Measurements from ENCODE around the gene CFAP221. TPM values are rescaled to one million over a fixed set of nuclear protein-coding genes. Genes with fewer than 3 reads are reported as not detected.

The CFAP221 gene
- total and polyA plus RNA-seq, 10 of the 15 experiments (the other 5 are each of a cell fraction or from before 2014, with no cell fraction given), result not detected

GRCh38 chr2:119641562-119642258 is 97.5 kb downstream of the CFAP221 start:
- Histone ChIP-seq H3K4me1 (ENCODE audit: control insufficient read depth, insufficient read depth, low read length) (no peaks in the 10 kb centered on the region), H3K4me2 (ENCODE audit: control insufficient read depth, insufficient read depth) (no peak overlapping the region), H2AFZ (ENCODE audit: control insufficient read depth, low read depth, low read length) (no peak overlapping the region), H3K9me3 (replicated peaks; ENCODE audit: control insufficient read depth, insufficient read depth, low read length) (no peaks in the 10 kb centered on the region), H4K20me1 (ENCODE audit: control insufficient read depth, insufficient read depth) (no peaks in the 10 kb centered on the region; the same call in 1 of the 2 replicates), H3K4me3 (no peak overlapping the region), H3K79me2 (ENCODE audit: control insufficient read depth, insufficient read depth, low read length) (no peaks in the 10 kb centered on the region), H3K9ac (ENCODE audit: control insufficient read depth, insufficient read depth, low read length) (no peak overlapping the region), H3K36me3 (ENCODE audit: control insufficient read depth in 2 of 2, insufficient read depth in 2 of 2, low read length in 1 of 2) (no peaks in the 10 kb centered on the region), H3K27me3 (replicated peaks in 1 of 2; ENCODE audit: control insufficient read depth in 2 of 2, insufficient read depth in 2 of 2, low read length in 1 of 2) (no peaks in the 10 kb centered on the region; a peak in 1 of 4 replicates), H3K27ac (ENCODE audit: control insufficient read depth, insufficient read depth) (no peak overlapping the region)
- TF ChIP-seq IRF4 (IDR thresholded peaks at IDR 0.05; ENCODE audit: low read depth, low read length), result 0 out of 2 replicates have a peak, but pooled peaks have one; percentile 13
- peak; percentile 97 for TF ChIP-seq ZSCAN29 (IDR thresholded peaks at IDR 0.05)
- peak; percentile 74; the same call in 1 of the 2 replicates for TF ChIP-seq YY1 (IDR thresholded peaks at IDR 0.05; ENCODE audit: low read depth, low read length)
- 0 out of 2 replicates have a peak, but pooled peaks have one; percentile 25 for TF ChIP-seq LARP7 (IDR thresholded peaks at IDR 0.05)
- peak; percentile 65 for TF ChIP-seq RUNX3 (IDR thresholded peaks at IDR 0.05; ENCODE audit: low read length)
- peak; percentile 89 for TF ChIP-seq SMC3 (IDR thresholded peaks at IDR 0.05; ENCODE audit: borderline replicate concordance, low read length)
- peak; percentile 88 for TF ChIP-seq RAD21 (IDR thresholded peaks at IDR 0.05; ENCODE audit: insufficient read depth, low read depth, low read length)
- peak; percentile 97 for TF ChIP-seq CTCF (IDR thresholded peaks at IDR 0.05 in 2 of 3, conservative IDR thresholded peaks at IDR 0.05 in 1 of 3; ENCODE audit: control insufficient read depth in 2 of 3, extremely low read depth in 1 of 3, insufficient read depth in 1 of 3, low read depth in 3 of 3, low read length in 3 of 3)
- TF ChIP-seq ZZZ3 (IDR thresholded peaks at IDR 0.05; ENCODE audit: control insufficient read depth, insufficient read length, low read depth), result no peak
- no peak for TF ChIP-seq RBBP5 (conservative IDR thresholded peaks at IDR 0.05)
- peak; percentile 35; the same call in 1 of the 2 replicates for TF ChIP-seq PKNOX1 (IDR thresholded peaks at IDR 0.05)
- no peak for TF ChIP-seq MTA2 (IDR thresholded peaks at IDR 0.05; ENCODE audit: low read depth)
- TF ChIP-seq FOXM1 (IDR thresholded peaks at IDR 0.05; ENCODE audit: low read depth, low read length), result peak; percentile 19; the same call in 1 of the 2 replicates
- peak; percentile 16; the same call in 1 of the 3 replicates for TF ChIP-seq POU2F2 (IDR thresholded peaks at IDR 0.05; ENCODE audit: borderline replicate concordance, low read depth, low read length)
- 0 out of 2 replicates have a peak, but pooled peaks have one; percentile 50 for TF ChIP-seq RB1 (IDR thresholded peaks at IDR 0.05; ENCODE audit: borderline replicate concordance)
- ChIA-PET CTCF (interaction anchor here (0.6 to 5.1 kb wide), 23 partner anchors 9 to 1039 kb away, joined by 3 to 80 read pairs (median 4); partner anchors contain the start of gene TMEM177), SMC1A (ENCODE audit: uncharacterized antibody, unreplicated experiment) (interaction anchor here (0.7 to 4.3 kb wide), 11 partner anchors 9 to 649 kb away, joined by 3 to 23 read pairs (median 5); no protein-coding TSS in a partner anchor), RAD21 (ENCODE audit: unreplicated experiment) (interaction anchor here (0.6 to 2.3 kb wide), 12 partner anchors 10 to 1040 kb away, joined by 3 to 9 read pairs (median 4); no protein-coding TSS in a partner anchor), POLR2A (interaction anchor here (0.7 kb wide), 1 partner anchor 43 kb away, joined by 7 read pairs; no protein-coding TSS in a partner anchor)
- DNase-seq (ENCODE audit: low read depth, low spot score), result peak; percentile 40
- in situ Hi-C loops (cut with MboI), result no loop called here
- BruUV-seq (replicated peaks), result no TSS peak
- FAIRE-seq, result peak; percentile 97
- intact Hi-C loops (cut with micrococcal nuclease; ENCODE audit: unreplicated experiment), result loop anchor here (1.0 to 5.0 kb wide), 5 partner anchors 19 to 1041 kb away; no protein-coding TSS in a partner anchor
- 10% methylated on average over 17 of the region's 17 CpGs for WGBS (ENCODE audit: insufficient coverage, insufficient replicate concordance, low lambda C conversion rate, missing lambda C conversion rate)
- ATAC-seq, result peak; percentile 99
